Ascending aorta (tissue), 2 donors: ENCODE measurements around the gene GLS. TPM values are rescaled to one million over a fixed set of nuclear protein-coding genes. Genes with fewer than 3 reads are reported as not detected.

Source experiments
- DNase-seq, 2 donors: peaks; one replicate each; pipeline ENCODE4 v3.0.0-alpha.2; 2019; ENCODE audit warnings: low spot score in 2 of 2
- H3K27ac ChIP-seq, 2 donors: fragments of 200-600 bp; sonication (generic); one replicate each; pipeline ENCODE4 v1.5.1; 2016 to 2017; ENCODE audit warnings: mild to moderate bottlenecking in 1 of 2
- H3K27me3 ChIP-seq: fragments of 200-600 bp; sonication (generic); one replicate; pipeline ENCODE4 v1.5.1; 2017
- H3K36me3 ChIP-seq, 2 donors: fragments of 200-600 bp; sonication (generic); one replicate each; pipeline ENCODE4 v1.5.1; 2016
- H3K4me1 ChIP-seq, 2 donors: fragments of 200-600 bp; sonication (generic); one replicate each; pipeline ENCODE4 v1.5.1; 2016 to 2017; ENCODE audit warnings: mild to moderate bottlenecking in 1 of 2
- H3K4me3 ChIP-seq, 2 donors: fragments of 200-600 bp; sonication (generic); one replicate each; pipeline ENCODE4 v1.5.1; 2016 to 2017; ENCODE audit warnings: mild to moderate bottlenecking in 1 of 2
- H3K9me3 ChIP-seq, 2 donors: fragments of 200-600 bp; sonication (generic); one replicate each; pipeline ENCODE4 v1.5.1; 2016
- CTCF ChIP-seq, 3 experiments: fragments of 200-600 bp in 2 of 3; fragments of 450-650 bp in 1 of 3; sonication (generic) in 2 of 3; IDR thresholded peaks; one replicate each; pipeline ENCODE4 v1.5.1; 2016 to 2019; ENCODE audit warnings: antibody characterized with exemption in 3 of 3, mild to moderate bottlenecking in 1 of 3, moderate library complexity in 1 of 3
- intact Hi-C: fragments of 100-400 bp; cut with DNase I; formaldehyde crosslinking; loops from one replicate; pipeline ENCODE4 v1.15.1; 2023
- total RNA-seq: library from RNA; depleted of rRNA; stranded (reverse); fragments of >200 nt; gene quantifications from one replicate; pipeline ENCODE4 v1.1.0, GENCODE V29; 2016

Gene GLS
- total RNA-seq, result 132 TPM

DNA sequence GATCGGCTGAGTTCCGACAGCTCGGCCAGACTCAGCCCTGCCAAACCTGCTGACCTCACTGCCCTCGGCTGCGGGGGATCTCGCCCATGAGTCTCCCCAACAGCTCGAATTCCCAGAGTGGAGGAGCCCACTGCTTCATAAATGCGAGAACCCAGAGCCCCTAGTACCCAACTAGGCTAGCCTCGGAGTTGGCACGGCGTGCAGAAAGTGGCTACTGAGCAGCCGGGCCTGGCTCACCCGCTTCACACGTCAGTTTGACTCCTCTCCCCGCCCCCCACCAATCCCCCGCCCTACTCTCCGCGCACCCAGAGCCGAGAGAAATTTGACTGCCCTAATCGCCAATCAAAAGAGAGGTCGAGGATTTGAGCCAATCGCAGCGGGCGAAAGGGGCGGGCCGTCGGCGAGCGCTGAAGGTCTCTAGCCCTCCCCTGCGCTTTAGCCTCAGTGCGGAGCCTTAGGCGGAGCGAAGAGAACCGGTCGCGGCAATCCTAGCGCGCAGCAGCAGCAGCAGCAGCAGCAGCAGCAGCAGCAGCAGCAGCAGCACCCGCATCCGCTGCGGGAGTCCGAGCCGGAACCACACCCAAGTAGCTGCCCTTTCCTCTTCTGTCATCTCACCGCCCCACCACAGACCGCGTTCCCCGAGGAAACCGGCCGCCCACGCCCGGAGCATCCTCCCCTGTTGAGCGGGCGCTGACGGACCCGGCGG is at the start of gene GLS:
GLS (plus strand) TSS at position 444 of the 706 bp plus-strand sequence. CDS start 264 bp downstream, outside the sequence.
- H3K27me3 ChIP-seq, result no peaks in the 10 kb centered on the region
- H3K4me3 ChIP-seq, result peak within 1 kb of the TSS; percentile 92 to 99
- DNase-seq, result peak; percentile 89 to 98
- H3K4me1 ChIP-seq, result peaks cover 0 to 28% of the 10 kb centered on the region in 2 donors
- H3K27ac ChIP-seq, result peak within 1 kb of the TSS; percentile 98
- no peaks in the 10 kb centered on the region for H3K9me3 ChIP-seq
- TF ChIP-seq CTCF (IDR thresholded peaks at IDR 0.05), result no peak
- no peaks in the 10 kb centered on the region for H3K36me3 ChIP-seq
- intact Hi-C loops, result loop anchor here (2.0 to 10.0 kb wide), 3 partner anchors 30 to 1666 kb away; no protein-coding TSS in a partner anchor

- H3K36me3 ChIP-seq, result no peaks in the 10 kb centered on the region
- intact Hi-C loops, result no loop called here
- H3K27ac ChIP-seq, result no peak overlapping the region
- H3K4me3 ChIP-seq, result no peak overlapping the region
- DNase-seq, result no peak
- no peaks in the 10 kb centered on the region for H3K9me3 ChIP-seq
- peaks cover 0 to 18% of the 10 kb centered on the region in 2 donors for H3K4me1 ChIP-seq
- no peaks in the 10 kb centered on the region for H3K27me3 ChIP-seq
- TF ChIP-seq CTCF (IDR thresholded peaks at IDR 0.05), result no peak
These were observed 48.7 kb upstream of the GLS start for GRCh38 chr2:190831941-190832340.

- H3K4me1 ChIP-seq, result peaks cover 0 to 29% of the 10 kb centered on the region in 2 donors
- H3K4me3 ChIP-seq, result peak overlapping the region in 1 of 2 donors; percentile 14
- H3K27ac ChIP-seq, result peak overlapping the region; percentile 59 to 80
- no peaks in the 10 kb centered on the region for H3K36me3 ChIP-seq
- no peaks in the 10 kb centered on the region for H3K27me3 ChIP-seq
- intact Hi-C loops, result loop anchor here (5.0 kb wide), 1 partner anchor 53 kb away; no protein-coding TSS in a partner anchor
- no peak for DNase-seq
- no peaks in the 10 kb centered on the region for H3K9me3 ChIP-seq
- TF ChIP-seq CTCF (IDR thresholded peaks at IDR 0.05), result no peak
These were observed 45.8 kb upstream of the GLS start for GRCh38 chr2:190834890-190835208.

GRCh38 chr2:190835303-190835930 is 45.2 kb upstream of the GLS start:
- H3K4me1 ChIP-seq, result peaks cover 0 to 29% of the 10 kb centered on the region in 2 donors
- H3K4me3 ChIP-seq, result peak overlapping the region in 1 of 2 donors; percentile 14
- intact Hi-C loops, result loop anchor here (5.0 kb wide), 1 partner anchor 53 kb away; no protein-coding TSS in a partner anchor
- peak overlapping the region; percentile 59 to 80 for H3K27ac ChIP-seq
- DNase-seq, result peak; percentile 13 to 89
- no peaks in the 10 kb centered on the region for H3K9me3 ChIP-seq
- TF ChIP-seq CTCF (IDR thresholded peaks at IDR 0.05), result no peak
- H3K27me3 ChIP-seq, result no peaks in the 10 kb centered on the region
- H3K36me3 ChIP-seq, result no peaks in the 10 kb centered on the region

GRCh38 chr2:190836767-190837166 is 43.9 kb upstream of the GLS start:
- Histone ChIP-seq H3K27me3 (no peaks in the 10 kb centered on the region), H3K4me1 (peaks cover 0 to 34% of the 10 kb centered on the region in 2 donors), H3K9me3 (no peaks in the 10 kb centered on the region), H3K4me3 (no peak overlapping the region), H3K27ac (peak overlapping the region; percentile 22 to 54), H3K36me3 (no peaks in the 10 kb centered on the region)
- TF ChIP-seq CTCF (IDR thresholded peaks at IDR 0.05), result no peak
- no peak for DNase-seq
- intact Hi-C loops, result loop anchor here (5.0 kb wide), 1 partner anchor 54 kb away; no protein-coding TSS in a partner anchor
